Measurements from ENCODE around the gene REX1BD.
A peak's percentile ranks its signal among the peaks of the same experiment; 100 is the strongest.
"Not testable (repeated sequence)": the region's sequence is repeated elsewhere in the genome, so short reads cannot be mapped to it uniquely, and the experiment has no call there.

REX1BD gene

DNA sequence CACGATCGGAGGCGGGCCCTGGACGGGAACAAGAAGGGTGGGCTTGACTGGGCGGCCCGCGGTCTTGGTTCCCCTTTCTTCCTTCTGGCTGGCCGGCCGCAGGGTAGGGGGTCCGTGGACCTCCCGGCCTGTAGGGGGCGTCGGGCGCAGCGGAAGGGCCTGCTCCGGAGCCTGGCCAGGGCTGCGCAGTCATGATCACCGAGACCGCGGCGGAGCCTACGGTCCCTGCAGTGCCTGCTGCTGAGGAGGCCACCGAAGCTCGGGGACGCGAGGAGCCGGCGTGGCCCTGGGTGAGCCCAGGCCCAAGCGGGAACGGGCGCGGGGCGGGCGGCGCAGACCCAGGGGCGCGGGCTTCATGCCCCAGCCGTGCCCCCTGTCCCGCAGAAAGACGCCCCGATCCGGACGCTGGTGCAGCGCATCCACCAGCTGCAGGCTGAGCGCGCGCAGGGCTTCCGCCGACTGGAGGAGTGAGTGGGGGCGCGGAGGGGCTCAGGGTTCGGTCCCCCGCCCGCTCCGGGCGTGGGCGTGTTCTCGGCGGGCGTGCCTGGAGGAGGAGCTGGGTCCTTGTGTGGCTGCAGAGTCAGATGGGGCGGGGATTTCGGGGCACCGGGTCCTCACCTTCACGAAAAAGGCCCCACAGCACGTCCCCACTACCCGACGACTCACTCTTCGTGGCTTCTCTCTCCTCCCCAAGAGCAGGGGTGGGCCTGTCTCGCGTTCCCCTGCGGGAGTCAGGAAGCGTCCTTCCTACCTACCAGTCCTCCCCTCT lies at the start of gene REX1BD:
Gene REX1BD, plus strand, starts transcription at position 188 of the 769 bp plus-strand sequence. Its CDS starts 4 bp downstream, at position 192.
- DNase-seq: peak; percentile 86

DNA sequence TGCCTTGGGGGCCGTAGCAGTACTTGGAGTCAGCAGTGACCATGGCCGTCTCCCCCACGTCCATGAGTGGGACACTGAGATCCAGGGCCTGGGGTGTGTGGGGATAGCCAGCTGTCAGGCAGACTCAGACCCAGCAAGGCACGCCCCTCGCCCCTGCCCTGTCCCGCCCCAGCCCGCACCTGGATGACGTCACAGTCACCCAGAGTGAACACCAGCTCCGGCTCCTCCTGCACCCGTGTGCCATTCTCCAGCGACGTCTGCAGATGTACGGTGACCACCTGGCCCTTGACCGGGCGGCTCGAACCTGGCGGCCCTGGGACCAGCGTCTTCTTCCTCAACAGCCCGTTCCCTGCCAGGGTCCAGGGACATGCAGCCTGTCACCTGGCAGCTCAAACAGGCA lies 49.2 kb upstream of the REX1BD start:
- DNase-seq: no peak

DNA sequence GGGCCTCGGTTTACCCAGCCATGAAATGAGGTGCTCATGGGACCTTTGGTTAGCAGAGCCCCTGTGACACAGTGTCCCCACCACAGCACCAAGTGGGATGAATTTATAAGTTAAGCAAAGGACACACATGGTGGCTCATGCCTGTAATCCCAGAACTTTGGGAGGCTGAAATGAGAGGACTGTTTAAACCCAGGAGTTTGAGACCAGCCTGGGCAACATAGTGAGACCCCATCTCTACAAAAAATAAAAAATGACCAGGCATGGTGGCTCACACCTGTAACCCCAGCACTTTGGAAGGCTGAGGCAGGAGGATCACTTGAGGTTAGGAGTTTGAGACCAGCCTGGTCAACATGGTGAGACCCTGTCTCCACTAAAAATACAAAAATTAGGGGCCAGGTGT lies 48.4 kb upstream of the REX1BD start:
- not testable (repeated sequence) for DNase-seq

GRCh38 chr19:18541258-18541991 lies 47.2 kb upstream of the REX1BD start:
- DNase-seq: no peak

DNA sequence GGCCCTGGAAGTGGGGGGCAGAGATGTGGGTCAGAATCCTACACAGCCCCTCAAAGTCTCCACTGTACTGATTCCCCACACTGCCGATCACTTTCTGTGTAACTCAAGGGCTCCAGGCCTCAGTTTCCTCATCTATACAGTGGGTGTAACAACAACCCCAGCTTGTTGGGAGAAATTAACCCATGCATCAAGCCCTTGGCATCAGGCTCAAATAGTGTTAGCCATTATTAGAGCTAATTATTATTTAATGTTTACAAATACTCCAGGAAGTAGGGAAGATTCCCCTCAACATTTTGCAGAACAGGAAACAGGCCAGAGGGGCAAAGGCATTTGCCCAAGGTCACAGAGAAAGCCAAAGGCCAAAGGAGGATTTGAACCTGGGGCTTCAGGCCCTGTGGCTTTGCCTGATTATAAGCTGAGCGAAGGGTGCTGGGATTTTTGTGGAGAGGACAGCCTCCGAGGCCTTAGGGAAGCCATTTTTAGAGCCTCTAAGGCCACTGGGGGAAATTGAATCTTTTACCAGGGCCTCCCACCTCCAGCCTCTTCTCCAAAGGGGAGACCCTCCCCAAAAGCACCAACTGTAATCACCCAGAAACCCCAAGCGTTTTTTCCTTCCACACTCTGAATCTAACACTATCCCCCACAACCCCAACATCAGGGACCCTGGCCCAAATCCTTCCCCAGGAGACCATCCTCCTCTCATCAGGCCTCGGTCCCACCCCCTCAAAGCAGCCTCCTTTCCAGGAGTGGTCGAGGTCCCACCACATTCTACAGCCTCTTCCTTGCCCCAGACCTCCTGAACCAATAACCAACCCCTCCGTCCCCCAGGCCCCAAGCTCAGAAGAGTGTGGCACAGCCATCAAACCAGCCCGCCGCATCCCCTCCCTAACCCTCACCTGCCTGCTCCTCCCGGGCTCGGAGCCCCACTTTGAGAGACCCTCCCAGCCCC lies 46.3 kb upstream of the REX1BD start:
- DNase-seq: no peak

DNA sequence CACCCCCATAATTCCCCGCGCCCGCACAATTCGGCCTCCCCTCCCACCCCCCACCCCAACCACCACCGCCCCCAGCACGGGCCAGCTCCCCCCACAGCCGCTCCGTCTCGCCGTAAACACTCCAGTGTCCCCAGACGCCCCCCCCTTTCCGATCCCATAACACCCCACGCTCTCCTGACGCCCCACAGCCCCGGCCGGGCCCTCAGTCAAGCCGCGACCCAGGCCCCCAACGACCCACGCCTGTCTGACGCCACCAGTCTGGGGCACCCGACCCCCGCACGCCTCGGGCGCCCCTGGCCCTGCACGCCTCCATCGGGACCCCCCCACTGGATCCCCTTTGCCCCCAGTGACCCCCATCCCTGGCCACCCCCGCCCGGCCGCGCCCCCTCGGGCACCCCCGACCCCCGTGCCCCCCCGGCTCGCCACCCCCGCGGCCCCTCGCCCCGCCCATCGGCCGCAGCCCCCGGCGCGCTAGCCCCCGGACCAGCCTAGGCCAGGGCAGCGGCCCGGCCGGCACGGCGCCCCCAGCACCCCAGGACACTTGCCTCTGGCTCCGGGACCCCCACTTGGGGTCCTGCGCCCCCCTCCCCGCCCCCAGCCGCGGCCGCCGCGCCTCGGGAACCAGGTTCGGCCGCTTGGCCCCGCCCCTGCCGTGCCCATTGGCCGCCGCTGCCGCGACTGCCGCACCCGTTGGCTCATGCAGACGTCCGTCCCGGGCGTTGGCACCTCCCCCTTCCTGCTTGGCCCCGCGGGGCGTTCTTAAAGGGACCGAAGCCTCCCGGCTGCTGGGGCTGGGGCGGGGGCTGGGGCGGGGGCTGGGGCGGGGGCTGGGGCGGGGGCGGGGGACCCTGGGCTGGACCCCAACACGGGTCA lies 45.4 kb upstream of the REX1BD start, which contains the start of gene FKBP8:
Gene FKBP8, minus strand, starts transcription at position 633 of the 873 bp plus-strand sequence. CDS start 1,603 bp downstream, outside the sequence.
- DNase-seq: peak; percentile 95

GRCh38 chr19:18543814-18544475 lies 44.7 kb upstream of the REX1BD start:
- peak; percentile 65 for DNase-seq

DNA sequence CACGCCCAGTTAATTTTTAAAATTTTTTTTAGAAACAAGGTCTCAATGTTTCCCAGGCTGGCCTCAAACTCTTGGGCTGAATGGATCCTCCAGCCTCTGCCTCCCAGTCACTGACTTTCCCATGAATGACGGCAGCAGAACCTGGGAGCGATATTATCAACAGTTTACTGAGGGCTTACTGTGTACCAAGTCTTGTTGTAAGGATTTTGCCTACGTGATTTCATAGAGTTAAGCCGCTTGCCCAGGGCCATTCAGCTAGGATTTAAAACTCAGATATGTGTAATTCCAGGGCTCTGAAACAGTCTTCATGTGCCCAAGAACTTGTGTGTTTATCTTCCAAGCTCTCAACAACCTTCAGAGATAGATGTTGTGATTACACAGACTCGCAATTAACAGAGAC lies 37.0 kb upstream of the REX1BD start:
- no peak for DNase-seq

DNA sequence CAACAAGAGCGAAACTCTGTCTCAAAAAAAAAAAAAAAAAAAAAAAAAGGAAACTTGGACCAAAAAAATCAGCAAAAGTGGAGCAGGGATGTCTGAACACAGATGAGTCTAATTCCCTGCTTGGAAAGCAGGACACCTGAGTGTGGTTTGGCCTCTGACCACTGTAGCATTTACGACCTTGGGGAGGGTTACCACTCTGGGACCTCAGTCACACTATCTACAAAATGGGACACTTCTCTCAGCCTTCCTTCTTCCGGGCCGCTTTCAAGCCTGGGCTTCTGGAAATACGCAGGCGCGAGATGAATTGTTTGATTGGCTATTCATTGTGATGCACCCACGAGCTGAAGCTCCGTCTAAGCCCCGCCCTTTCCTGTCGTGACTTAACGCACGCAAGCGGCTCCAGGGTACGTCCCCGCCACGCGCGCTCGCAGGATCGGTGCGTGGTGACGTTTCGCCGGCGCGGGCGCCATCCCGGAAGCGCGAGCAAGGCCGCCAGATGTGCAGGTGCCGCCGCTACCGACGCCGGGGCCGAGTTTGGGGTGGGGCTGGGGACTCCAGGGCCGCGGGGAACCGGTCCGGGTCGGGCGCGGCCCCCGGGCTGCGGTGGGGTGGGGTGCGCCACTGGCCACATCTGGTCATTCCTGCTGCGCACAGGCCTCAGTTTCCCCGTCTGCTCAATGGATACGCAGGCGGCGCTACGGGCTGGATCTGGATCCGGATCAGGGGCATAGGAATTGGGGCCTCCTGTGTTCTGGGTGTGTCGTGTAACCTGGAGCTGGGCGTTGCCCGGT lies 31.0 kb upstream of the REX1BD start, which contains the start of gene KXD1:
Gene KXD1, plus strand, starts transcription at position 460 of the 791 bp plus-strand sequence. CDS start 4,187 bp downstream, outside the sequence.
- peak; percentile 94 for DNase-seq

- no peak for DNase-seq
Measured at GRCh38 chr19:18558202-18558555, 30.4 kb upstream of the REX1BD start.

DNA sequence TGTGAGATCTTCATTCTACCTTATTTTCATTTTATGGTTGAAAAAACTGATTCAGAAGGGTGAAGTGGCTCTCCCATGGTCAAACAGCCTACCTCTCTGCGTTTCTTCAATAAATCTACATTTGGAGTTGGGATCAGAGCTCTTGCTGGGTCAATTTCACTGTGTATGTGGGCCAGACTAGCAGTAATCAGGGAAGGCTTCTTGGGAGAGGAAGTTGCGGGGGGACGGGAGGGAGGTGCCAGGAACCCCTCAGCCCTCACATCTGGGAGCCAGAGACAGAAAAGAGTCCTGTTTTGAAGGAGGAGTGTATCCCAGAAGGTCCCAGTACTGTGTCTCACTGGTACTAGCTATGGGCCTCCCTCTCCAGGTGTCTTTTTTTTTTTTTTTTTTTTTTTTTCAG lies 30.0 kb upstream of the REX1BD start:
- DNase-seq: no peak

DNA sequence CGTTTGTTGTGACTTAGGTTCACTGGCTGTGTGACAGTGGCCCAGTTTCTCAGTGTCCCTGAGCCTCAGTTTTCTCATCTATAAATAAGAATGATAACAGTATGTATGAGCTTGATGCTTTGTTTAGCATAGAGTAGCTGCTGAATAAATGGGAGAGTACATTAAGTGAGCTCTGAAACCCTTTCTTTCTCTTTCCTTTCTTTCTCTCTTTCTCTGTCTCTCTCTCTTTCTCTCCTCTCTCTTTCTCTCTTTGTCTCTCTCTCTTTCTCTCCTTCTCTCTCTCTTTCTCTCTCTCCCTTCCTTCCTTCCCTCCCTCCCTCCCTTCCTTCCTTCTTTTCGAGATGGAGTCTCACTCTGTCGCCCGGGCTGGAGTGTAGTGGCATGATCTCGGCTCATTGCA lies 28.9 kb upstream of the REX1BD start:
- no peak for DNase-seq

DNA sequence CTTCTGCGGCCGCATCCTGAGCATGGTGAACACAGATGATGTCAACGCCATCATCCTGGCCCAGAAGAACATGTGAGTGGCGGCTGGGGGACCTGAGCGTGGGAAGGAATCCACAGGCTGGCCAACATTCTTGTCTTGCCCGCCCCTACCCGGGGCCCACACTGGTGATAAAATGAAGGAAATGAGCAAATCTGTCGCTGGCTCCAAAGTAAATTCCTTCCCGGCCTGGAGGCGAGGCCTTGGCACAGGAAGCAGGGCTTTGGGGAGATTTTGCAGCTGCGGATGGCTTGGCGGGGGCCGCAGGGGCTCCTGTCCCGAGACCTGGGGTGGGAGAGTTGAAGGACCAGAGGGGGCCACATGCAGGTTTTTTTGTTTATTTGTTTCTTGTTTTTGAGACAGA lies 26.5 kb upstream of the REX1BD start:
- DNase-seq: no peak

DNA sequence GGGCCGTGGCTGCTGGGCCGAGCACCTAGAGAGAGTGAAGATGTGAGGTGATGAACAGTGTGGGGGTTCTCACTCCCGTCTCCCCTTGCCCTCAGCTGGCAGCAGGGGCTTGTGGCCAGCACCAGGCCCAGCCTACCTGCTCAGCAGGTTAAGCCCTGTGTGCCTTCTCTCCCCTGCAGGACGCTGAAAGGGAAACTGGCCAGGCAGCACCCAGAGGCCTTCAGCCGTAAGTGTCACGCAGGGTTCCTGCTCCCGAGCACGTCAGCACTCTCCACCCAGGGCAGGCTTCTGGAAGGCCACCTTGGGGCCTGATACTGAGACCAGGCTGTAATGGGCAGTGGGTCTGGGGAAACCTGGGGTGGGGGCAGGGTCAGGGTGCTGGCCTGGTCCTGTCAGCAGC lies 21.6 kb upstream of the REX1BD start:
- no peak for DNase-seq

GRCh38 chr19:18568367-18568766 lies 20.2 kb upstream of the REX1BD start:
- no peak for DNase-seq

- DNase-seq: peak; percentile 100
Measured at GRCh38 chr19:18571564-18572344, 16.8 kb upstream of the REX1BD start, which contains the start of gene UBA52. TSS of gene UBA52 (plus strand) at chr19:18571857. CDS start at chr19:18573301, 1,444 bp downstream.

DNA sequence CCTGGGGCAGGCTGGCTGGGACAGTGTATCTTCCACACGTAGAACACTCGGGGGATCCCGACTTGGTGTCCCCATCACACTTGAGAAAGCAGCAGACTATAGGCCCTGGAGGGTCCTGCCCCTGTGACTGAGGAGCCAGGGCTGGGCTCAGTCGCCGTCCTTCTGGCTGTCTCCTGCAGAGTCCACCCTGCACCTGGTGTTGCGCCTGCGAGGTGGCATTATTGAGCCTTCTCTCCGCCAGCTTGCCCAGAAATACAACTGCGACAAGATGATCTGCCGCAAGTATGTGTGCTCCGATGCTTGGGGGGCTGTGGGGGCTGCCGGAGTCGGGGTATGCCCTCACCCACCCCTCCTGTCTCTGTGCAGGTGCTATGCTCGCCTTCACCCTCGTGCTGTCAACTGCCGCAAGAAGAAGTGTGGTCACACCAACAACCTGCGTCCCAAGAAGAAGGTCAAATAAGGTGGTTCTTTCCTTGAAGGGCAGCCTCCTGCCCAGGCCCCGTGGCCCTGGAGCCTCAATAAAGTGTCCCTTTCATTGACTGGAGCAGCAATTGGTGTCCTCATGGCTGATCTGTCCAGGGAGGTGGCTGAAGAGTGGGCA lies 13.8 kb upstream of the REX1BD start:
- DNase-seq: no peak

DNA sequence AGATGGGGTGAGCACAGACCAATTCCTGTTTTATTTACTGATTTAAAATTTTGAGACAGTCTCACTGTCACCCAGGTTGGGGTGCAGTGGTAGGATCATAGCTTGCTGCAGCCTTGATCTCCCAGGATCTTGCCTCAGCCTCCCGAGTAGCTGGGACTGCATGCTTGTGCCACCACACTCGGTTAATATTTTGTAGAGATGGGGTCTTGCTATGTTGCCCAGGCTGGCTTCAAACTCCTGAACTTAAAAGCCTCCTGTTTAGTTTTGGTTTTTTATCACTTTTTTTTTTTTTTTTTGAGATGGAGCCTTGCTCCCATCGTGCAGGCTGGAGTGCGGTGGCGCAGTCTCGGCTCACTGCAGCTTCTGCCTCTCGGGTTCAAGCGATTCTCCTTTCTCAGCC lies 12.2 kb upstream of the REX1BD start:
- no peak for DNase-seq

GRCh38 chr19:18577365-18577914 lies 11.2 kb upstream of the REX1BD start:
- DNase-seq: no peak
